A549 (cell line): ENCODE measurements around the gene DNMT3L. TPM values are rescaled to one million over a fixed set of nuclear protein-coding genes. Genes with fewer than 3 reads are reported as not detected.

Source experiments
- polyA plus RNA-seq, 4 experiments: library from polyadenylated mRNA; depleted of rRNA in 3 of 4; stranded (reverse); fragments of >200 nt; fragmentation: RNase III in 1 of 4; extraction: RNeasy Plus Mini Kit Qiagen cat#74134 plus additional on column Dnase treatment in 1 of 4; gene quantifications; 2 replicates in 3 of 4; 3 replicates in 1 of 4; pipeline ENCODE4 v1.2.3, GENCODE V29; 2011 to 2017
- small RNA-seq, 6 experiments: library from RNA; depleted of rRNA; stranded (forward); fragments of <200 nt; gene quantifications; one replicate each; pipeline ENCODE3, GENCODE V24; 2012

DNMT3L gene
- polyA plus RNA-seq, 2 of the 4 experiments (the other 2 are of a cell fraction), result not detected

Small RNA genes lying within 50 kb of the gene (small RNA-seq; reads per million reads assigned to genes)
- 0 reads per million in 6 experiments for gene AP001059.3

Other genes starting within 250 kb of the DNMT3L start
- 27.7 and 32.3 TPM in 2 replicates for gene TRAPPC10, start 249.6 kb downstream of the DNMT3L start, polyA plus RNA-seq (2011; rRNA removed)
- 11.6 to 12.3 TPM (median 11.8 TPM) in 3 replicates for gene TRAPPC10, start 249.6 kb downstream of the DNMT3L start, polyA plus RNA-seq (2017; fragmentation: RNase III; extraction: RNeasy Plus Mini Kit Qiagen cat#74134 plus additional on column Dnase treatment)
- gene PWP2, start 154.5 kb downstream of the DNMT3L start, polyA plus RNA-seq (2011; rRNA removed), result 3.0 and 5.8 TPM in 2 replicates
- gene PWP2, start 154.5 kb downstream of the DNMT3L start, polyA plus RNA-seq (2017; fragmentation: RNase III; extraction: RNeasy Plus Mini Kit Qiagen cat#74134 plus additional on column Dnase treatment), result 8.7 to 10.7 TPM (median 9.8 TPM) in 3 replicates
- 6.8 and 7.0 TPM in 2 replicates for gene GATD3, start 128.2 kb downstream of the DNMT3L start, polyA plus RNA-seq (2011; rRNA removed)
- gene GATD3, start 128.2 kb downstream of the DNMT3L start, polyA plus RNA-seq (2017; fragmentation: RNase III; extraction: RNeasy Plus Mini Kit Qiagen cat#74134 plus additional on column Dnase treatment), result 6.1 to 7.9 TPM (median 7.3 TPM) in 3 replicates
- gene ICOSLG, start 21.0 kb downstream of the DNMT3L start, polyA plus RNA-seq (2011; rRNA removed), result 0.32 and 0.56 TPM in 2 replicates
- gene ICOSLG, start 21.0 kb downstream of the DNMT3L start, polyA plus RNA-seq (2017; fragmentation: RNase III; extraction: RNeasy Plus Mini Kit Qiagen cat#74134 plus additional on column Dnase treatment), result 0.61 to 0.93 TPM (median 0.79 TPM) in 3 replicates
- not detected in 2 replicates for gene AIRE, start 24.0 kb upstream of the DNMT3L start, polyA plus RNA-seq (2011; rRNA removed)
- not detected in 3 replicates for gene AIRE, start 24.0 kb upstream of the DNMT3L start, polyA plus RNA-seq (2017; fragmentation: RNase III; extraction: RNeasy Plus Mini Kit Qiagen cat#74134 plus additional on column Dnase treatment)
- gene PFKL, start 38.2 kb upstream of the DNMT3L start, polyA plus RNA-seq (2011; rRNA removed), result 21.6 and 23.2 TPM in 2 replicates
- gene PFKL, start 38.2 kb upstream of the DNMT3L start, polyA plus RNA-seq (2017; fragmentation: RNase III; extraction: RNeasy Plus Mini Kit Qiagen cat#74134 plus additional on column Dnase treatment), result 33.3 to 42.4 TPM (median 38.7 TPM) in 3 replicates
- 3.2 and 3.4 TPM in 2 replicates for gene CFAP410, start 77.5 kb upstream of the DNMT3L start, polyA plus RNA-seq (2011; rRNA removed)
- 5.8 to 8.1 TPM (median 7.1 TPM) in 3 replicates for gene CFAP410, start 77.5 kb upstream of the DNMT3L start, polyA plus RNA-seq (2017; fragmentation: RNase III; extraction: RNeasy Plus Mini Kit Qiagen cat#74134 plus additional on column Dnase treatment)
- gene TRPM2, start 91.7 kb upstream of the DNMT3L start, polyA plus RNA-seq (2011; rRNA removed), result 2.9 and 3.2 TPM in 2 replicates
- 5.1 to 7.2 TPM (median 5.5 TPM) in 3 replicates for gene TRPM2, start 91.7 kb upstream of the DNMT3L start, polyA plus RNA-seq (2017; fragmentation: RNase III; extraction: RNeasy Plus Mini Kit Qiagen cat#74134 plus additional on column Dnase treatment)
- 0.59 and 0.66 TPM in 2 replicates for gene LRRC3, start 193.6 kb upstream of the DNMT3L start, polyA plus RNA-seq (2011; rRNA removed)
- 0.96 to 1.1 TPM (median 1.1 TPM) in 3 replicates for gene LRRC3, start 193.6 kb upstream of the DNMT3L start, polyA plus RNA-seq (2017; fragmentation: RNase III; extraction: RNeasy Plus Mini Kit Qiagen cat#74134 plus additional on column Dnase treatment)